HG03108 (cell line): ENCODE measurements around the gene UBR3.

ENCODE experiments used
- ATAC-seq: cut with Tn5 transposase; IDR thresholded peaks from one replicate; pipeline ENCODE4 v1.9.1; 2021; ENCODE audit warnings: moderate library complexity; ENCODE audit not compliant: unreplicated experiment

Gene UBR3

GRCh38 chr2:169994752-169995151 lies 167.5 kb downstream of the UBR3 start:
- ATAC-seq, result no peak

GRCh38 chr2:169997140-169997887 lies 170.1 kb downstream of the UBR3 start:
- ATAC-seq, result no peak

- ATAC-seq, result no peak
Observed at GRCh38 chr2:169999054-169999453, 171.8 kb downstream of the UBR3 start.

GRCh38 chr2:170002096-170002495 lies 174.8 kb downstream of the UBR3 start:
- ATAC-seq, result no peak

- ATAC-seq, result no peak
Observed at GRCh38 chr2:170005702-170006101, 178.4 kb downstream of the UBR3 start.

GRCh38 chr2:170006587-170007325 lies 179.5 kb downstream of the UBR3 start:
- no peak for ATAC-seq

GRCh38 chr2:170009209-170009608 lies 182.0 kb downstream of the UBR3 start:
- no peak for ATAC-seq

GRCh38 chr2:170012773-170013172 lies 185.5 kb downstream of the UBR3 start:
- no peak for ATAC-seq

GRCh38 chr2:170013802-170014551 lies 186.7 kb downstream of the UBR3 start:
- no peak for ATAC-seq

GRCh38 chr2:170014769-170015168 lies 187.5 kb downstream of the UBR3 start:
- no peak for ATAC-seq

GRCh38 chr2:170017860-170018532 lies 190.7 kb downstream of the UBR3 start:
- ATAC-seq, result no peak

- no peak for ATAC-seq
Observed at GRCh38 chr2:170019060-170019805, 192.0 kb downstream of the UBR3 start.

GRCh38 chr2:170020777-170021176 lies 193.5 kb downstream of the UBR3 start:
- no peak for ATAC-seq

- ATAC-seq, result no peak
Observed at GRCh38 chr2:170022692-170023091, 195.4 kb downstream of the UBR3 start.

- no peak for ATAC-seq
Observed at GRCh38 chr2:170024721-170025120, 197.5 kb downstream of the UBR3 start.

GRCh38 chr2:170025223-170025622 lies 198.0 kb downstream of the UBR3 start:
- ATAC-seq, result no peak

- no peak for ATAC-seq
Observed at GRCh38 chr2:170026361-170026760, 199.1 kb downstream of the UBR3 start.

- ATAC-seq, result no peak
Observed at GRCh38 chr2:170029551-170029950, 202.3 kb downstream of the UBR3 start.

- no peak for ATAC-seq
Observed at GRCh38 chr2:170030040-170030439, 202.8 kb downstream of the UBR3 start.

GRCh38 chr2:170031288-170031687 lies 204.0 kb downstream of the UBR3 start:
- ATAC-seq, result no peak
